ENCODE data around the gene SNX2.
A peak's percentile ranks its signal among the peaks of the same experiment; 100 is the strongest.
"Not testable (repeated sequence)": the region's sequence is repeated elsewhere in the genome, so short reads cannot be mapped to it uniquely, and the experiment has no call there.

SNX2 gene

GRCh38 chr5:122844136-122844909, 69.4 kb downstream of the SNX2 start:
- DNase-seq (ENCODE audit: low read depth in 2 of 2), result no peak

GRCh38 chr5:122844910-122845228, 70.0 kb downstream of the SNX2 start:
- no peak for DNase-seq (ENCODE audit: low read depth in 2 of 2)

GRCh38 chr5:122845229-122846050, 70.6 kb downstream of the SNX2 start, which contains the start of gene SNX24:
Gene SNX24 (plus strand): TSS chr5:122845613. CDS start chr5:122845634, 21 bp downstream.
- DNase-seq (ENCODE audit: low read depth in 2 of 2), result peak; percentile 30 to 32

- no peak for DNase-seq (ENCODE audit: low read depth in 2 of 2)
These were observed 71.2 kb downstream of the SNX2 start for GRCh38 chr5:122846051-122846550.

GRCh38 chr5:122847687-122848081, 72.8 kb downstream of the SNX2 start:
- no peak for DNase-seq (ENCODE audit: low read depth in 2 of 2)

- no peak for DNase-seq (ENCODE audit: low read depth in 2 of 2)
These were observed 74.9 kb downstream of the SNX2 start for GRCh38 chr5:122849771-122850170.

GRCh38 chr5:122857538-122857937, 82.7 kb downstream of the SNX2 start:
- DNase-seq (ENCODE audit: low read depth in 2 of 2), result not testable (repeated sequence)

GRCh38 chr5:122858451-122858850, 83.6 kb downstream of the SNX2 start:
- DNase-seq (ENCODE audit: low read depth in 2 of 2), result no peak

- DNase-seq (ENCODE audit: low read depth in 2 of 2), result no peak
These were observed 88.4 kb downstream of the SNX2 start for GRCh38 chr5:122863240-122863639.

- DNase-seq (ENCODE audit: low read depth in 2 of 2), result no peak
These were observed 88.8 kb downstream of the SNX2 start for GRCh38 chr5:122863721-122864120.

- no peak for DNase-seq (ENCODE audit: low read depth in 2 of 2)
These were observed 89.5 kb downstream of the SNX2 start for GRCh38 chr5:122864400-122864799.

GRCh38 chr5:122864842-122865241, 90.0 kb downstream of the SNX2 start:
- no peak for DNase-seq (ENCODE audit: low read depth in 2 of 2)

- no peak for DNase-seq (ENCODE audit: low read depth in 2 of 2)
These were observed 95.5 kb downstream of the SNX2 start for GRCh38 chr5:122870219-122870856.

- no peak for DNase-seq (ENCODE audit: low read depth in 2 of 2)
These were observed 96.8 kb downstream of the SNX2 start for GRCh38 chr5:122871661-122872060.

GRCh38 chr5:122874179-122874875, 99.4 kb downstream of the SNX2 start:
- no peak for DNase-seq (ENCODE audit: low read depth in 2 of 2)

- DNase-seq (ENCODE audit: low read depth in 2 of 2), result no peak
These were observed 102.6 kb downstream of the SNX2 start for GRCh38 chr5:122877518-122877917.

- no peak for DNase-seq (ENCODE audit: low read depth in 2 of 2)
These were observed 104.2 kb downstream of the SNX2 start for GRCh38 chr5:122879076-122879475.
